ENCODE results near the gene PIGS.
A peak's percentile ranks its signal among the peaks of the same experiment; 100 is the strongest.
"Not testable (repeated sequence)": the region's sequence is repeated elsewhere in the genome, so short reads cannot be mapped to it uniquely, and the experiment has no call there.

PIGS gene

GRCh38 chr17:28576758-28577465, 5.6 kb upstream of the PIGS start, which contains the start of gene ALDOC:
ALDOC (minus strand) TSS chr17:28576895; CDS start chr17:28575532, 1,363 bp downstream.
- TF ChIP-seq CTCF (IDR thresholded peaks at IDR 0.05; ENCODE audit: insufficient read depth, low read length, missing control alignments) = no peak
- ChIA-PET POLR2A (interaction anchor here (1.4 kb wide), 1 partner anchor 41 kb away, joined by 3 read pairs; no protein-coding TSS in a partner anchor), CTCF (interaction anchor here (0.7 to 1.7 kb wide), 4 partner anchors 13 to 67 kb away, joined by 3 to 5 read pairs (median 4); no protein-coding TSS in a partner anchor)
- DNase-seq (ENCODE audit: low read depth, low spot score) = peak; percentile 51
- peak within 1 kb of the TSS; percentile 55 for H3K4me3 ChIP-seq (ENCODE audit: low read depth, low read length)

GRCh38 chr17:28576016-28576415, 4.7 kb upstream of the PIGS start:
- DNase-seq (ENCODE audit: low read depth, low spot score); POLR2A ChIA-PET: not testable (repeated sequence)
- CTCF ChIA-PET = interaction anchor here (1.2 kb wide), 1 partner anchor 25 kb away, joined by 4 read pairs; no protein-coding TSS in a partner anchor
- H3K4me3 ChIP-seq (ENCODE audit: low read depth, low read length) = peak overlapping the region; percentile 25

GRCh38 chr17:28575126-28575795, 3.9 kb upstream of the PIGS start:
- H3K4me3 ChIP-seq (ENCODE audit: low read depth, low read length) = no peak overlapping the region
- POLR2A ChIA-PET = no interaction called here
- CTCF ChIA-PET = interaction anchor here (1.2 kb wide), 1 partner anchor 24 kb away, joined by 4 read pairs; no protein-coding TSS in a partner anchor

GRCh38 chr17:28574526-28574925, 3.2 kb upstream of the PIGS start:
- ChIA-PET POLR2A (no interaction called here), CTCF (no interaction called here)
- H3K4me3 ChIP-seq (ENCODE audit: low read depth, low read length) = no peak overlapping the region
- no peak for DNase-seq (ENCODE audit: low read depth, low spot score)
- TF ChIP-seq CTCF (IDR thresholded peaks at IDR 0.05; ENCODE audit: insufficient read depth, low read length, missing control alignments) = no peak

More at GRCh38 chr17:28575126-28575795, 3.9 kb upstream of the PIGS start:
- no peak for DNase-seq (ENCODE audit: low read depth, low spot score)
- TF ChIP-seq CTCF (IDR thresholded peaks at IDR 0.05; ENCODE audit: insufficient read depth, low read length, missing control alignments) = no peak

- ChIA-PET POLR2A (no interaction called here), CTCF (no interaction called here)
- DNase-seq (ENCODE audit: low read depth, low spot score) = no peak
- no peak for TF ChIP-seq CTCF (IDR thresholded peaks at IDR 0.05; ENCODE audit: insufficient read depth, low read length, missing control alignments)
- no peak overlapping the region for H3K4me3 ChIP-seq (ENCODE audit: low read depth, low read length)
Observed at GRCh38 chr17:28573966-28574480, 2.7 kb upstream of the PIGS start.

GRCh38 chr17:28573521-28573920, 2.2 kb upstream of the PIGS start:
- CTCF ChIA-PET = interaction anchor here (5.8 kb wide), 1 partner anchor 25 kb away, joined by 38 read pairs; no protein-coding TSS in a partner anchor
- POLR2A ChIA-PET = no interaction called here

More at GRCh38 chr17:28573521-28573920, 2.2 kb upstream of the PIGS start:
- H3K4me3 ChIP-seq (ENCODE audit: low read depth, low read length) = no peak overlapping the region
- TF ChIP-seq CTCF (IDR thresholded peaks at IDR 0.05; ENCODE audit: insufficient read depth, low read length, missing control alignments) = no peak
- no peak for DNase-seq (ENCODE audit: low read depth, low spot score)
